Keratinocyte (primary cell): ENCODE results near the gene GJD3.

Experiments
- EZH2 ChIP-seq: IDR thresholded peaks from one replicate; pipeline ENCODE4 v1.6.1; 2012; ENCODE audit warnings: inconsistent platforms, mild to moderate bottlenecking, low read length, moderate library complexity
- TF ChIP-seq, protein P1 (sequence below), 3 experiments: IDR thresholded peaks in 1 of 3; conservative IDR thresholded peaks in 1 of 3; optimal IDR thresholded peaks in 1 of 3; 2 replicates in 2 of 3; 3 replicates in 1 of 3; pipeline versions ENCODE3 to v1.5.1; 2011; ENCODE audit warnings: low read length in 3 of 3, mild to moderate bottlenecking in 3 of 3, moderate library complexity in 2 of 3, control low read depth in 1 of 3, inconsistent platforms in 1 of 3; ENCODE audit not compliant: insufficient read depth in 2 of 3; ENCODE audit errors: extremely low read depth in 1 of 3

DNA sequence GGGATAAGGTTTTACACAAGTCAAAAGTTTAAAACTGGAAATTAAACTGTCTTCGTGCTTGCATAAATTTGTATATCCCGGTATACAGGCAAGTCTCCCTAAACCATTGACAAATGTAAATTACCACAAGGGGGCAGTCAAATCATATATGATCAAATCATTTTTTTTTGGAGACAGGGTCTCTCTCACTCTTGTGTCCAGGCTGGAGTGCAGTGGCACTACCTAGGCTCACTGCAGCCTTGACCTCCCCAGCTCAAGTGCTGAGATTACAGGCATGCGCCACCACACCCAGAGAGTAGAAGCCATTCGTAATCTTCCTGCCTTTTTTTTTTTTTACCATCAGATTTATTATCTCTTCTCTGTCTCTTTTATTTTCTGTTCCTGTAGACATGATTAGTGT, 34.6 kb upstream of the GJD3 start:
- TF ChIP-seq, protein P1, sequence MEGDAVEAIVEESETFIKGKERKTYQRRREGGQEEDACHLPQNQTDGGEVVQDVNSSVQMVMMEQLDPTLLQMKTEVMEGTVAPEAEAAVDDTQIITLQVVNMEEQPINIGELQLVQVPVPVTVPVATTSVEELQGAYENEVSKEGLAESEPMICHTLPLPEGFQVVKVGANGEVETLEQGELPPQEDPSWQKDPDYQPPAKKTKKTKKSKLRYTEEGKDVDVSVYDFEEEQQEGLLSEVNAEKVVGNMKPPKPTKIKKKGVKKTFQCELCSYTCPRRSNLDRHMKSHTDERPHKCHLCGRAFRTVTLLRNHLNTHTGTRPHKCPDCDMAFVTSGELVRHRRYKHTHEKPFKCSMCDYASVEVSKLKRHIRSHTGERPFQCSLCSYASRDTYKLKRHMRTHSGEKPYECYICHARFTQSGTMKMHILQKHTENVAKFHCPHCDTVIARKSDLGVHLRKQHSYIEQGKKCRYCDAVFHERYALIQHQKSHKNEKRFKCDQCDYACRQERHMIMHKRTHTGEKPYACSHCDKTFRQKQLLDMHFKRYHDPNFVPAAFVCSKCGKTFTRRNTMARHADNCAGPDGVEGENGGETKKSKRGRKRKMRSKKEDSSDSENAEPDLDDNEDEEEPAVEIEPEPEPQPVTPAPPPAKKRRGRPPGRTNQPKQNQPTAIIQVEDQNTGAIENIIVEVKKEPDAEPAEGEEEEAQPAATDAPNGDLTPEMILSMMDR (optimal IDR thresholded peaks at IDR 0.05 in 1 of 3, IDR thresholded peaks at IDR 0.05 in 1 of 3, conservative IDR thresholded peaks at IDR 0.05 in 1 of 3; ENCODE audit: extremely low read depth in 1 of 3, insufficient read depth in 2 of 3, low read length in 3 of 3), result peak in 2 of 3 experiments; percentile 40 to 47
- no peak for TF ChIP-seq EZH2
